Right forelimb (tissue), 1 donor: ENCODE results near the gene AMBP.

Experiments used
- DNase-seq: peaks from one replicate; pipeline ENCODE4 v3.0.0-alpha.2; 2018

The AMBP gene

DNA sequence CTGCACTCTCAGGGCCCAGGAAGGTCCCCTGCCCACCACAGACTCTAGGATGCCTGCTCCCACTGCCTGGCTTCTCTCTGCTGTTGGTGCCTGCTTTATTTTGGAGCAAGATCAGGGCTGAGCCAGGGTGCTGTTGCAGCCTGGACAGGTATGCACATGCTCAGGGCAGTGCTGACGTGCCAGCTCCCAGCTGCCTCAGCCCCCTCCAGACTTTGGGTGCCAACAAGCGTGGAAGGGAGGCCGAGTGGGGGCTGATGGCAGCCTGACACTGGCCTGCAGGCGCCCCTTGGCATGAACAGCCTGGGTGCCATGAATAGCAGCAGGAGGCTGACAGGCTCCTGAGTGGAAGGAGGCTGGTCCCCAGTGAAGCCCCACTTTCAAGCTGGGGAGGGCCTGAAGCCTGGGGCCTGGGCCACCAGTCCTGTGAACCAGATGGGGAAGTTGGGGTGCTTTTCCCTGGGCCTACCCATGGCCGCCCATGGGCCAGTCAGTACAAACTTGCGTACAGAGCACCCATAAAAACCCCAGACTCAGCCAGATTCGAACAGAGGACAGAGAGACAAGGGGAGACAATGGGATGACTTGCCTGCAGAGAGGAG is 6.8 kb downstream of the AMBP start:
- DNase-seq = no peak

DNA sequence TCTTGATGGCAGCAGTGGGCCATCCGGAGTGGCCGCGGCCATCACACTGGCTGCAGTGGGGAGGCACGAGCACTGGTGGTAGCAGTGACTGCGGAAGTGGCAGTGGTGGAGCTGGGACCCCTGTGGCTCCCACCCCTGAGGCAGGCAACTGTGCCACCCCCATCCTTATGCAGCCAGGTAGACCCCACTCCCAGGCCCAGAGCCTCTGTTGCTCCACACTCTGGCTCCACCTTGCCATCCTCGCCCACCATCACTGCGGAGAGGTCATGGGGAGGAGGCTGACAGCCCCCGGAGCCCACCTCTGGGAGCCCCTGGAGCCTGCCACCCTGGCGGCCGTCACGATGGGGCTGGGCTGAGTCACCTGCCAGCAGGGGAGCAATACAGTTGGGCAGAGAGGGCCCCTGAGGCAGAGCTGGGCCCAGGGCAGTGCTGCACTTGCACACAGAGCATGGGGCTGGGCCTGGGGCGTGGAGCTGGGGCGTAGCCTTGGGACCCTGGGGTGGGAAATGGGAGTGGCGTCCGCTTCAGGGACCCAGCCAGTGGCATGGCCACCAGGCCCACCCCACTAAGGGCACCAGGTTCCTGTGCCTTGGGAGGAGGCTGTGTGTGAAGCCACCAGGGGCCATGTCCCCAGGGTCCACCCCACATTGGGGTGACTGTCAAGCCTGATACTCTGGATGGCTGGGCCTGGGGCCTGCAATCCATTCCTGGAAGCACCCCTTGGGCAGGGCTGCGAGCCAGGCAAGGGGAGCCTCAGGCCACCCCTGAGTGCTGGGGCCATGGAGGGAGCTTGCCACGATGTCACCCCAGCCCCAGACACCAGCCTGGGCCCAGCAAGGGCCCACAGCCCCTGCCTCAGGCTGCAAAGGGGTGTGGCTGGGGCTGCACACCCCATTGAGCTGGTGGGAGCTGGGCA is 7.7 kb downstream of the AMBP start:
- DNase-seq = no peak

DNA sequence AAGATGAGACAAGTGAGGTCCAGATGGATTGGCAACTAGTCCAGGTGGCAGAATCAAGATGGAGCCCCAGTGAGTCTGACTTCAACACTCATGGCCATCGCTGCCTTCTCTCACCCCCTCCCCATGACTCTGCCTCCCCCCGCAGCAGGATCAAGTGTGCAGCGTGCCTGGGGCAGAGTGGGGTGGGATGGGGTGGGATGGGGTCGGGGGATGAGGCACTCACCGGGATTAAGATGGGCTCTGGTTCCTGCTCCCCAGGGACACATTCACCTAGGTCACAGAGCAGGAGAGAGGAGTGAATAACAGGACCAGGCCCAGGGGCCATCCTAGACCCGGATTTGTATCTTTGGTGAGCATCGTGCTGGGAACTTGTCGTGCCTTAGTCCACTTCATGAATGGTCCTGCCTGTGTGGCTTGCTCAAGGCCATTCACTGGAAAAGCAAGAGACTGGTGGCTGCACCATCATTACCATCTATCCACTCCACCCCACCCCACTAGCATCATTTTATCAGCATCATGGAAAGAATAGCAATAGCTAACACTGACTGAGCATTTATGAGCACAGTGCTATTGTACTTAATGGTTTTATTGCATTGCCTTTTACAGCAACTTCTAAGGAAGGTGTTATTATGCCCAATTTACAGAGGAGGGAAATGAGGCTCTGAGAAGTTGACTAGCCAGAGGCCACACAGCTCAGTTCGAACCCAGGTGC is 8.5 kb downstream of the AMBP start:
- no peak for DNase-seq

DNA sequence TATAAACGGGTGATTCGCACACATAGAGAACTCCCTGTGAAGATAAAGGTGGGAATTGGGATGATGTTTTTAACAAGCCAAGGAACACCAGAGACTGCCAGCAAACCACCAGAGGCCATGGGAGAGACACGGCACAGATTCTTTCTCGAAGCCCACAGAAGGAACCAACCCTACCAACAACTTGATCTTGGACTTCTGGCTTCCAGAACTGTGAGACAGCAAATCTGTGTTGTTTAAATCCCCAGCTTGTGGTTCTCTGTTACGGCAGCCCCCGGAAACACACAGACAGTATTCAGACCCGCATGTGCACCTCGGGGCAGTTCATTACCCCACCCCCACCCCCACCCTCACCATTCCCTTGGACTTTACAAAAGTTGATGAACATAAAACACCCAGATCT is 12.8 kb downstream of the AMBP start:
- DNase-seq = no peak

DNA sequence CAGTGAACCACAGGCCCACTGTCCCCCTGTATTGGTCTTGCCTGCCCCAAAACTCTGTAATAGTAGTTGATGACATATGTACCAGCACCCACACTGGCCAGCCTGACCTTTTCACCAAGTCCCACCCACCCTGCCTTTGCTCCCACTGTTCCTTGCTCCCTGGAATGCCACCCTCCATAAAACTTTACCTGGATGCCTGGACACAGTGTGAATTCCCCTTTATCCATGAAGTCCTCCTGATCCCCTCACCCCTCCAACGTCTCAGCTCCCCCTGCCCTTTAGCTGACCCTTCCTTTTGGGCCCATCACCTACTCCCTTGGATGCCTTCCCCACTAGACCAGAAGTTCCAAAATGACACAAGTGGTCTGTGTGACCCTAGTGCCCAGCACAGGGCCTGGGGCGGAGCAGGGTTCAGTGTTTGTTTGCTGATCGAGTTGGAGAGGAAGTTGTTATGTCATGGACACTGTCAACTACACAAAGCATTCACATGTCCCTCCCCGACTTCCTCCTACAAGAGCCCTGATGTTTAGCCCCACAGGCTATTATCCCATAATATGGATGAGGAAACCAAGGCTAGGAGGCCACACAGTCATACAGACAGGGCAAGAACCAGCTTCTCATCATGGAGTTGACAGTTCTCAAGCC is 16.1 kb downstream of the AMBP start:
- DNase-seq = no peak

DNA sequence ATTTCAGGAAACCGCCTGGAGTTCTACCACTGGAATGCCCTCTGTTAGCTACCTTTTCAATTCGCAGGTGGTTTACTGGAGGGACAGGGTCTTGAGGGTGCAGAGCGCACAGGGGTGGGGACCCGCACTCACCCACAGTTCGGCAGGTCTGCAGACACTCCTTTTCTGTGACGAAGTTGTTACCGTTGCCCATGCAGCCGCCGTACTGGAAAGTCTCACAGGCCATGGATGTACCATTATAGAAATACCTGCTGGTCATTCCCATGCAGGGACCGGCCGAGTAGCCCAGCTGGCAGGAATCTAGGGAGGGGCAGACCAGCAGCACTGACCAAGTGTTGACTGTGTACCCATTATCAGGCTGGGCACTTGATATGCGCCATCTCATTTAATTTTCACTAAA is 16.8 kb downstream of the AMBP start:
- DNase-seq = no peak

DNA sequence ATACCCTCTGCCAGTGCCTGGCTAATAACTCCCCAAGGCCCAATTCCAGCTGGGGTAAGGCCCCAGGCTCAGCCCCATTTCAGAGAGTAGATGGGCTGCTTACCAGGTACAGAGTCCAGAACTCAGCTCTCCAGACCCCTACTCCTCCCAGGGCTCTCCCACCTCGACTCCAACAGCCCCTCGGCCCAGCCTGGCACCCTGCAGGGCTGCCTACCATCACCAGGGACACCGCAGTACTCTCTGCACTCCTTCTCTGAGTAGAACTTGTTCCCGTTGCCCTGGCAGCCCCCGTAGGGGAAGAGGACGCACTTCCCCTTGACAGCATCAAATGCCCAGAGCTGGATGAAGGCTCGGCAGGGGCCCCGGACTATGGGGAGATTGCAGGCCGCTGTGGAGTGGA is 17.4 kb downstream of the AMBP start:
- DNase-seq = peak; percentile 27

DNA sequence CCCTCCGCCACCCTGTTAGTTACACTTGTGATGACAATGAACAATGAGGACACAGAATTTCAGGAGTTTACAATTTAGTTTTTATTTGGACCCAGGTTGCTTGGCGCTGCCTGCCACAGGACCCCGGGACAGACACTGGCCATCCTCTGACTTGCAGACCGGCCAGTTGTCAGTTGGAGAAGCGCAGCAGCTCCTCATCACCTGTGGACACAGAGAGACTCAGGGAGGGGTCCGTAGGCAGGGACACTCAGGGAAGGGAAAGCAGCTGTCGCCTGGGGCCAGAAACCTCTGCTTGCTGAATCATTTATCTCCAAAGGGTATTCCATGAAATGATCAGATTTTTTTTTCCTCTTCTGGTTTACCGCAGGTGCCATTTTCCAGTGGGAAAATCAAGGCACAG is 18.0 kb downstream of the AMBP start:
- no peak for DNase-seq

DNA sequence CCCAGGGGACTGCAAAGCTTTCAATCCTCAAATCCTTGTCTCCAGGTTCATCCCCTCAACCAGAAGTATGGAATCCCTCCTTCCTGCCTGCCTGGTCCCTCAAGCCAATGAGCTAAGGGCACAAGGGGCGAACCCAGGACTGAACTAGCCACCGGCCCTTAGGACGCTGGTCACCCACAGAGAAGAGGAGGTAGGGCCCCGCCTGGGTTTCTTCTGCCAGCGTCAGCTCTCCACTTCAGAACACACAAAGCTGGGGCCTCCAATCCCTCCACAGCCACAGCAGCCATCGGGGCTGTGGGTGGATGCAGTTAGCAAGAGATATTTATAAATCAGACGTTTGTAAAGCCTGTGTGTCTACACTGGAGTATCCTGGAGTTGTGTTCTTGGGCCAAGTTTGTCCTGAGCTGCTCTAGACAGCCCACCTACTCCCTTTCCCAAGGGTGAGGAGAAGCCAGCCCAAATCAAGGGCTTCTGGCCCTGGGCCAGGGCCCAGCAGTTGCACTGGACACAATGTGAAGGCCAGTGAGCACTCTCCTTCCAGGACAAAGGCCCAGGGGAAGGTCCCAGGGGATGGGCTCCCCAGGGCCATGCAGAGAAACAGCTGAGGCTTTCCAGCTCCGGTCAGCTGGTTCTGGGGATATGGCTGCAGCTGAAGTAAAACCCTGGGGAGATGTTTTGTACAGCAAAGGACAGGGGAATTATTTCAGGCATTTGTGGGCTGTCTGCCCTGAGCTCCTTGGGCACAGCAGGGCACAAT is 18.9 kb downstream of the AMBP start:
- peak; percentile 52 for DNase-seq

DNA sequence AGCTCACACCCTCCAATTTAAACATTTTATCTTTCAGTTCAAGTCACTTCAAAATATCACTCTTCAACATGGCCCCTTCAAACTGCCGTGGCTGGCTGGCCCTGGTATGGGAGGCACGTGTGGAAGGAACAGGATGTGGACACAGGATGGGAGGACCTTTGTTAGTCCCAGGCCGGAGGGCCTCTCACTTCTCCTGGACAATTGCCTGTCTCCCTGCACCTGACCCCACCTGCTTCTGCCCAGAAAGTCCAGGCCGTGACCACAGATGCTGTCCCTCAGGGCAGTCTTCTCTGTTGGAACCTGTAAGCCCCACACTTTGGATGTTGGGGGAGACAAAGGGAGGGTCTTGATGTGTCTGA is 19.4 kb downstream of the AMBP start:
- DNase-seq = peak; percentile 36

DNA sequence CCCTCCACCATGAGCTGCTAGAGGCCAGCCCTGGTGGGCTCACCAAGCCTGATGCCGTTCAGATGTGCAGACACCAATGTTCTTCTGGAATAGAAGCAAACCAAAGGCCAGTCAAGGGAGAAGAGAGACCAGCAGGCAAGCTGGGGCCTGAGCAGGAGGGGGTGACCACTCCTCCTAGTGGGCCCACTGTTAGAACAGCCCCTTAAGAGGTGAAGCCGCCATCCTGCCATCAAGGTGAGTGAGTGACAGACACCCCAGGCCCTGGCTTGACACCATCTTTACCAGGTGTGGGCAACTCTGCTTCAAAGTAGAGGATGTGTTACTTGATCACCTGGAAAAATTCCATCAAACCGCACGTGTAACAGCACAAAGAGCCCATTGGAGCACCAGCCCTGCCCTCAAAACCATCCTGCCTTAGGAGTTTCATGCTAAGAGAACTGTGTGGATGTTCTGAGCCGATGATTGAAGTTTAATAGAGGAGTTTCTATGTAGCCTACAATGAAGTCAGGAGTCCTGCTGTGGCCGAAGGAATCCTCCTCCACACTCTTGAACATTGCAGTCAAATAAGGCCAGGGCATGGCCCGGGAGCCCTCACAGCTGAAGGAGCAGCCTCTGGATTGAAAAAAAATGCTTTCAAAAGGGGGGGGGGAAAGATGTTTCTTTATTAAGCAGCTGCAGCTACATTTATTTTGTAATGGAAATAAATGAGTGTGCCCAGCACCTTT is 20.8 kb downstream of the AMBP start:
- DNase-seq = peak; percentile 36

DNA sequence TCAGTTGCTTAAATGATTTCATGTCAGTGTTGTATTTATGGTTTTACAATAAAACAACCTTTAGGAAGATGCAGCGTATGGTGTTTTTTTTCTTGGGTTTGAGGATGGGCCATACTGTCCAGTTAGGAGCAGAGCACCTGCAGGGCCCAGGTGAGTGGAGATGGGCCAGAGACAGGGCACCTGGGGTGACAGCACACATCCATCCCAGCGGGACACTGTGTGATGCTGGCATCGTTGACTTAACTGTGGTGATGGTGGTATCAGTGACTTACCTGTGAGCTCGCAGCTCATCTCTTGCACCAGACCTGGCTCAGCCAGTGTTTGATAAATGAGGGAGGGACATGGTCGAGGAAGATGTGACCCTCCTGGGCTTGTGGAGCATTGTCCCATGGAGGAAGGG is 21.6 kb downstream of the AMBP start:
- peak; percentile 24 for DNase-seq

DNA sequence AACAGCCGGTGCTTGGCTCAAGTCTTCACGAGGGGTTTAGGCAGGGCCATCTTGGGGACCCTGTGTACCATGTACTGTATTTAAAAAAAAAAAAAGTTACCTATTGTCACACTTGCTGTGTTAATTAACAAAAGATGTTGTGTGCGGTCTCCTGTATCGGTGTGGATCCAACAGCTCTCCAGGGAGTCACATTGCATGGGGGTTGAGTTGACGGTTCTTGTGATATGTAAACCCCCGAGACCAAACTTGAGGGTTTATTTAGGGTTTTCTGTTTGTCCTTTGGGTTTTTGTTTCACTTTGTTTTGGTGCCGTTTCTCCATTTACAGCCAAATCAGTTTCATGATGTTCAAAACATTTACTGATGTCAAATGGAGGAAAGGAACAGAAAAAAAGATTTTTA is 22.2 kb downstream of the AMBP start:
- no peak for DNase-seq

DNA sequence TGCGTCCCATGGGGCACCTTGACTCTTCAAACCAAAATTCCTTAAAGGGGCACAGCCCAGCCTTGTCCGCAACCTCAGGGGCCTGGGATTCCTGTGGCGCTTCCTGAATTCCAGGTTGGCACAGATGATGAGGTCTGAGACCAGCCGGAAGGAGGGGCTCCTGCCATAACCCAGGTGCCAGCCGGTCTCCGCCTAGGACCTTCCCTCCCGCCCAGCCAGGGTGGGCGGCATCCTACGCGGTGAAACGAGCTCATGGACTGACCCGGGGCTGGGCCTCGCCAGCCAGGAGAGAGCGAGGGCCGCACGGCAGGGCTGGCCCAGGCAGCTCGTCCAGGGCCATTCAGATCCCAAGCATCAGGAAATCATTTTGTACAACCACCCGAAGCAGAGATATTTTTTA is 23.0 kb downstream of the AMBP start:
- DNase-seq = peak; percentile 44

DNA sequence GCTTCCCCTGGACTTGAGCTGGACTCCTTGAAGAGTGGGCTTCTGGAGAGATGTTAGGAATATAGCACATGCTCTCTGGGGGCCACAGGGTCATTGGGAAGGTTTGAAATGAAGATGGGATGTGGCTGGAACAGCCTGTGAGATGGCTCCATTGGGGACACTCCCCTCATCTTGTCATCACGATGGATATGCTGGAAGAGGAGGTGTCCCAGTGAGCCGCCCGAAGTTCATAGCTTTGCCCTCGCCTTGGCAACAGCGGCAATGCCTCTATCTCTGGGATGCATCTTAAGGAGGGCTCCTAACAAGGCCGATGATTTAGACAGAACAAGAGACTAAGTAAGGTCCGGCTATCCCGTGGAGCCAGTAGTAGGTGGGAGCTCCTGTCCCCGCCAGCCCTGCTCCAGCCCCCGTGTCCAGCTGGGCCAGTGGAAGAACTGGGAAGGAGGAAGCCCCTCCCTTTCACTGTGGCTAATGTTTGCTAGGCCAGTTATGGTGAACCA is 23.9 kb downstream of the AMBP start:
- DNase-seq = peak; percentile 28

DNA sequence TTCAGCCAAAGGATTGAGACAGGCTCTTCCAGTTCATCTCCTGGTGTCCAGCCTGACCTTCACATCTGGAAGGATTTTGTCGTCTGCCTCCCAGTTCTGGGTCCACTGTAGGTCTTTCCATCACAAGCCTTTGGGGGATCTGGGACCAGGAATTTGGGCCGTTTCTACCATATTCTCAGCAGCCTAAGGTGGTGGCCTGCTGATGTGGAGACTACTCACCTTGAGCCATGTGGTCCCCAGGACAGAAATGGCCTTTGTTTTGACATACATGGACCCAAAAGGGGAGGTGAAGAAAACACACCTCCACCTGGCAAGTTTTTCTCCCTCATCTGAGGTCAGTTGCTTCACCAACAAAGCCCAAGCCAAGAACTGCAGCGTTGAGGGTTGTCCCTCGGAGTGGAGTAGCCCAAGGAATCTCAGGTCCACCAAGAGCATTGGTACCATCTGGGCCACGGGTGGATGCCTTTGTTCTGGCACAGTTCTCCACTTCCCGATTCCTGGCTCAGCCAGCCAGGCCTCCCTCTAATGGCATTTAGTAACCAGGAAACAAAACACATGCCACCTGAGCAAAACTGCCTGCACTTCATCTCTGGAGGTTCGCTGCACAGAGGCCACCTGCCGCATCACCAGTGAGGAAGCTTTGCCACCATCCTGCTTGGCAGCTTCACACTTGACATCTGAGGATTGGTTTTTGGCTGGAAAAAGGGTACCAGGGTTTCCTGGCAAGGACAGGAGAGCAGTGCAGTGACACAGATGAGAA is 24.7 kb downstream of the AMBP start:
- no peak for DNase-seq

DNA sequence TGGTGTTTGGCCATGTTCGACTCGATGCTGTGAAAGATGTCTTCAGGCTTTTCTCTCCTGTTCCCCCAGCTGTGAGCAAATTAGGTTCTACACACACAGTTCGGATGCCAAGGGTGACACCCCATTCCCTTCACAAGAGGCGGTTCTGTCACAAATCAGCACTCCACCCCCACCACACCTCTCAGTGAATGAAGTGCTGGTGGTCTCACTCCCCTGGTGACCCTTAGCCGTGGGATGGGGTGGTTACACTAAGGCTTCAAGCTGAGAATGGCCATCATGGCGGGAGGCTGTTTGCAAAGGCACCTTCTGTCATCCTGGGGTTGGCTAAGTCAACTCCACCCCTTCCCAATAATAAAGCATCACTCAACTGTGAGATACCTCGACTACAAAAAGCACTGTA is 26.4 kb downstream of the AMBP start:
- no peak for DNase-seq

DNA sequence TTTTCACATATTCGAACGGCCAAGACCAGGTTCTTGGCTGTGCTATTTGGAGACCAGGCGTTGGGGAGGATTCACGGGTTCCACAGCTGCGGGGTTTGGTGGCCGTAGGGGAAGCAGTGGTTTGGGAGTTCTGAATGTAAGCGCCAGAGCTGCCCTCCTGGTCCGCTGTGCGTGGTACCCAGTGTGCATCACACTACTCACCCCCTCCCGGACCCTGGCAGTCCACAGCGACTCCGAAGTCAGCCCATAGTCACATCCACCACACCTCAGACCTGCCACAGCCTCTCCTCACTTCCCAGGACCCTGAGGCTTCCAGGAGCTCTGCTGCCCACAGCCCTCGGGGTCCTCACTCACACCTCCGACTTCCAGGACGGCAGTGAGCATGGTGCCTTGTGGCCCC is 26.8 kb downstream of the AMBP start:
- DNase-seq = no peak

DNA sequence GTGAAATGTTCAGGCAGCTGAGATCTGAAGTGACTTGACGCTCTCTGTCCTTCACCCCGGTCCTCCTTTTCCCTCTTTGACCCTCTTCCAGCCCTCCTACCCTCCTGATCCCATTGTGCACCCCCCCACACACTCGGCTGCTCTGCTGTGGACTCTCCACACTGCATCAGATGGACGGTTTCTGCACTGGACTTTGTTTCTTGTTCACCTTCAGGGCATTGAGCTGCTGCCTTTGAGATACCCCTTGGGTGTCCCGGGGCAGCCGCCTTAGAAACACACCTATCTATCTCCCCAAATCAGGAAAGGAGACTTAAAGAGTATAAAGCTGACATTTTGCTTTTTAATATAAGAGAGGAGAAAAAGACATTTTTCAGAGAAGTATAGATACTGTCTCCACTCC is 27.5 kb downstream of the AMBP start:
- DNase-seq = no peak

DNA sequence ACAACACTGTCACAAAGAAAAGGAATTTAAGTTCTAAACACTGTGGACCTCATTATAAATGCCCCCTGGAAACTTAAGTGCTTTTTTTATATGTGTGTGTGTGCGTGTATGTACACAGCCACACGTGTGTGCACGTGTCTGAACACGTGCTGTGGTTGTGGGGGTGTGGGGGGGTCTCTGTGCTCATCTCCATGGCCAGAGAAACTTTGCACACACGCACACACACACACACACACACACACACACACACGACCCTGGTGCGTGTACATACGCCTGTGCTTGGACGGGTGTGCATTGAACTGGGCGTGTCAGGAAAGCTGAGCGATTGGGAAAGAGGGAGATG is 27.9 kb downstream of the AMBP start:
- DNase-seq = no peak
